Glutamatergic neuron (in vitro differentiated cells): Measurements from ENCODE around the gene GRIA2. TPM values are rescaled to one million over a fixed set of nuclear protein-coding genes. Genes with fewer than 3 reads are reported as not detected.

Experiments used
- DNase-seq: peaks from one replicate; pipeline ENCODE4 v3.0.0; 2022
- H3K27ac Mint-ChIP-seq: one replicate; pipeline ENCODE4 v1.8.0; 2020; ENCODE audit warnings: mild to moderate bottlenecking, mixed read lengths, inconsistent platforms; ENCODE audit not compliant: unreplicated experiment
- H3K27me3 Mint-ChIP-seq: one replicate; pipeline ENCODE4 v1.8.0; 2020; ENCODE audit warnings: mild to moderate bottlenecking, moderate library complexity, mixed read lengths, inconsistent platforms; ENCODE audit not compliant: unreplicated experiment
- H3K36me3 Mint-ChIP-seq: one replicate; pipeline ENCODE4 v1.8.0; 2020; ENCODE audit warnings: mild to moderate bottlenecking, mixed read lengths, inconsistent platforms; ENCODE audit not compliant: unreplicated experiment
- H3K4me1 Mint-ChIP-seq: one replicate; pipeline ENCODE4 v1.8.0; 2020; ENCODE audit warnings: mild to moderate bottlenecking, low read depth, mixed read lengths, inconsistent platforms; ENCODE audit not compliant: unreplicated experiment
- H3K4me3 Mint-ChIP-seq: one replicate; pipeline ENCODE4 v1.8.0; 2020; ENCODE audit warnings: mild to moderate bottlenecking, mixed read lengths, inconsistent platforms; ENCODE audit not compliant: unreplicated experiment
- H3K9me3 Mint-ChIP-seq: one replicate; pipeline ENCODE4 v1.8.0; 2020; ENCODE audit warnings: mild to moderate bottlenecking, moderate library complexity, mixed read lengths, inconsistent platforms; ENCODE audit not compliant: unreplicated experiment
- total RNA-seq: library from RNA; stranded (reverse); fragmentation: NEBNext Ultra II Directional; extraction: Animal tissue kit (Norgen Biotek cat#: 25700); gene quantifications from one replicate; pipeline ENCODE4 v1.2.1, GENCODE V29; 2021; ENCODE audit not compliant: unreplicated experiment
- TF ChIP-seq, protein P1 (sequence below): fragments of 200-600 bp; sonication (generic); IDR thresholded peaks from one replicate; pipeline ENCODE4 v1.5.0; 2021; ENCODE audit not compliant: partially characterized antibody, unreplicated experiment

The GRIA2 gene
- total RNA-seq, 1 donor from 2014 or later: 21.3 TPM

- no peak overlapping the region for H3K27ac Mint-ChIP-seq
- H3K4me1 Mint-ChIP-seq: peaks cover 4% of the 10 kb centered on the region
- H3K9me3 Mint-ChIP-seq: peaks cover 2% of the 10 kb centered on the region
- H3K27me3 Mint-ChIP-seq: peaks cover 10% of the 10 kb centered on the region
- TF ChIP-seq, protein P1, sequence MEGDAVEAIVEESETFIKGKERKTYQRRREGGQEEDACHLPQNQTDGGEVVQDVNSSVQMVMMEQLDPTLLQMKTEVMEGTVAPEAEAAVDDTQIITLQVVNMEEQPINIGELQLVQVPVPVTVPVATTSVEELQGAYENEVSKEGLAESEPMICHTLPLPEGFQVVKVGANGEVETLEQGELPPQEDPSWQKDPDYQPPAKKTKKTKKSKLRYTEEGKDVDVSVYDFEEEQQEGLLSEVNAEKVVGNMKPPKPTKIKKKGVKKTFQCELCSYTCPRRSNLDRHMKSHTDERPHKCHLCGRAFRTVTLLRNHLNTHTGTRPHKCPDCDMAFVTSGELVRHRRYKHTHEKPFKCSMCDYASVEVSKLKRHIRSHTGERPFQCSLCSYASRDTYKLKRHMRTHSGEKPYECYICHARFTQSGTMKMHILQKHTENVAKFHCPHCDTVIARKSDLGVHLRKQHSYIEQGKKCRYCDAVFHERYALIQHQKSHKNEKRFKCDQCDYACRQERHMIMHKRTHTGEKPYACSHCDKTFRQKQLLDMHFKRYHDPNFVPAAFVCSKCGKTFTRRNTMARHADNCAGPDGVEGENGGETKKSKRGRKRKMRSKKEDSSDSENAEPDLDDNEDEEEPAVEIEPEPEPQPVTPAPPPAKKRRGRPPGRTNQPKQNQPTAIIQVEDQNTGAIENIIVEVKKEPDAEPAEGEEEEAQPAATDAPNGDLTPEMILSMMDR: no peak
- H3K4me3 Mint-ChIP-seq: no peak overlapping the region
- DNase-seq: no peak
- H3K36me3 Mint-ChIP-seq: no peaks in the 10 kb centered on the region
Observed at GRCh38 chr4:157226035-157226434, 5.5 kb downstream of the GRIA2 start.

DNA sequence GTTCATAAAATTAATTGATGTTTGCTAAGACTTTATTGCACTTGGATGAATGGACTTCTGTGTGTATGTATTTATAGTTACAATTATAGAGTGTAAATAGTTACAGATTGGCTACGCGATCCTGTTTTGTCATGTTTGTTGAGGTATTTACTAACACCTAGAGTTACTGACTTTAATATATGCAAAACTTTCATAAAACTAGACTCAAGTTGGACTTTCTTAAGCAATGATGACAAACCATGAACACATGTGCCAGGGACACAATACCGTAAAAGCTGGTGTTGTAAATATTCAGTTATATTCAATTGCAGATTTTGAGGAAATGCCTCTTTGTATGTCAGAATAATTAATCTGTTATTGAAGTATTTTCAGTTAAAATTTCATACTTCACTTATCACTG is 6.1 kb downstream of the GRIA2 start:
- TF ChIP-seq, protein P1: no peak
- Mint-ChIP-seq H3K27ac (no peak overlapping the region), H3K9me3 (peaks cover 2% of the 10 kb centered on the region), H3K4me1 (peaks cover 4% of the 10 kb centered on the region), H3K4me3 (no peak overlapping the region), H3K36me3 (no peaks in the 10 kb centered on the region), H3K27me3 (peaks cover 9% of the 10 kb centered on the region)
- no peak for DNase-seq

DNA sequence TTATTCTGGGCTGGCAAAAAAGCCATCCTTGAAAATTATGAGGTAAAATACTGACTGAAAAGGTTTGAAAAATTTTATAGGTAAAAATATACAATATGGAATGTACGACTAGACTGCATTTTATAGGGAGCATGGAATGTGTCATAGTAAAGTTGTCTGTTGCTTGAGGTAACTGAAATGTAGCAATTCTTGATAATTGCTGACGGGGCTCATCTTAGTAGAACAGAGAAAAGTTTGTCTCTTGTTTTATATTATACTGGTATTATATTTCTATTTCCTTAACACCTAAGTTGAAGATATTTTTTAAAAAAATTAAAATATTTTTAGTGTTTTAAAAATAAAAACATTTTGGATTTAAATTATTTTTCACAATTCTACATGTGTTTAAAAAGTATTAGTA is 11.0 kb downstream of the GRIA2 start:
- no peak for DNase-seq
- no peak overlapping the region for H3K4me3 Mint-ChIP-seq
- H3K27ac Mint-ChIP-seq: no peak overlapping the region
- H3K9me3 Mint-ChIP-seq: no peaks in the 10 kb centered on the region
- no peaks in the 10 kb centered on the region for H3K36me3 Mint-ChIP-seq
- H3K27me3 Mint-ChIP-seq: no peaks in the 10 kb centered on the region
- TF ChIP-seq, protein P1: no peak
- no peaks in the 10 kb centered on the region for H3K4me1 Mint-ChIP-seq

GRCh38 chr4:157242871-157243270 is 22.3 kb downstream of the GRIA2 start:
- TF ChIP-seq, protein P1: no peak
- no peaks in the 10 kb centered on the region for H3K36me3 Mint-ChIP-seq
- H3K9me3 Mint-ChIP-seq: no peaks in the 10 kb centered on the region
- H3K27ac Mint-ChIP-seq: no peak overlapping the region
- no peaks in the 10 kb centered on the region for H3K27me3 Mint-ChIP-seq
- H3K4me1 Mint-ChIP-seq: no peaks in the 10 kb centered on the region
- no peak overlapping the region for H3K4me3 Mint-ChIP-seq
- no peak for DNase-seq

- no peak overlapping the region for H3K4me3 Mint-ChIP-seq
- no peaks in the 10 kb centered on the region for H3K36me3 Mint-ChIP-seq
- TF ChIP-seq, protein P1: no peak
Observed at GRCh38 chr4:157244348-157244747, 23.8 kb downstream of the GRIA2 start.

More at GRCh38 chr4:157244348-157244747, 23.8 kb downstream of the GRIA2 start:
- H3K4me1 Mint-ChIP-seq: no peaks in the 10 kb centered on the region
- no peaks in the 10 kb centered on the region for H3K9me3 Mint-ChIP-seq
- no peaks in the 10 kb centered on the region for H3K27me3 Mint-ChIP-seq
- DNase-seq: no peak
- no peak overlapping the region for H3K27ac Mint-ChIP-seq
